CD1c-positive myeloid dendritic cell (primary cell): Measurements from ENCODE around the gene SYCN.
"Not testable (repeated sequence)": the region's sequence is repeated elsewhere in the genome, so short reads cannot be mapped to it uniquely, and the experiment has no call there.

Experiments used
- DNase-seq: peaks from one replicate; pipeline ENCODE4 v3.0.0-alpha.2; 2016; ENCODE audit errors: extremely low spot score

The SYCN gene, protein sequence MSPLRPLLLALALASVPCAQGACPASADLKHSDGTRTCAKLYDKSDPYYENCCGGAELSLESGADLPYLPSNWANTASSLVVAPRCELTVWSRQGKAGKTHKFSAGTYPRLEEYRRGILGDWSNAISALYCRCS

DNA sequence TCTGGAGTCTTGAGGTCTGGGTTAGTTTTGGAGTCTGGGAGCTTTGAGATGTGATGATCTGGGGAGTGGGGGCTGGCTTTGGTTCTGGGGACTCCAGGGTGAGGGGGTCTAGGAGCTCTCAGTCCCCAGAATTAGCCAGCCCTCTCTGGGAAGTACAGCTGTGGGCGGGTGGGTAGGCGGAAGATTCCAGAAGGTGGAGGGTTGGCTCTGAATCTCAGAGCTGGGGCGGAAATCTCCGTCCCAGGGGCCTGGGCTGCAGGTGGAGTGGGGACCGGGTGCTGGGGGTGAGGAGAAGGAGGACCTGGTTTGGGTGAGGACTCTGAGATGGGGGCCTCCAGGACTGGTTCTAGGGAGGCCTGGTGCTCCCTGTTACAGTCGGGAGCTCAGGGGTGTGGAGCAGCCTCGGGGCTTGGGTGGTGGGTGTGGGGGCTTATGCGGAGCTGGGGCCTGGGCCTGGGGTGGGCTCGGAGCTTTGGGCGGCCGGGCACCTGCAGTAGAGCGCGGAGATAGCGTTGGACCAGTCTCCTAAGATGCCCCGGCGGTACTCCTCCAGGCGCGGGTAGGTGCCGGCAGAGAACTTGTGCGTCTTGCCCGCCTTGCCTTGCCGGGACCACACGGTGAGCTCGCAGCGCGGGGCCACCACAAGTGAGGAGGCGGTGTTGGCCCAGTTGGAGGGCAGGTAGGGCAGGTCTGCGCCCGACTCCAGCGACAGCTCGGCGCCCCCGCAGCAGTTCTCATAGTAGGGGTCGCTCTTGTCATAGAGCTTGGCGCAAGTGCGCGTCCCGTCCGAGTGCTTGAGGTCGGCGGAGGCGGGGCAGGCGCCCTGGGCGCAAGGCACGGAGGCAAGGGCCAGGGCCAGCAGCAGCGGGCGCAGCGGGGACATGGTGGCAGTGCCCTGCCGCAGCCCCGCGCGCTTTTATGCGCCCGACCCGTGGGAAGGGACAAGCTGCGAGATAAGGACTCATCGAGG, at the start of gene SYCN:
SYCN (minus strand) TSS at position 892 of the 970 bp plus-strand sequence; CDS start at position 883, 9 bp downstream.
- DNase-seq, result no peak

DNA sequence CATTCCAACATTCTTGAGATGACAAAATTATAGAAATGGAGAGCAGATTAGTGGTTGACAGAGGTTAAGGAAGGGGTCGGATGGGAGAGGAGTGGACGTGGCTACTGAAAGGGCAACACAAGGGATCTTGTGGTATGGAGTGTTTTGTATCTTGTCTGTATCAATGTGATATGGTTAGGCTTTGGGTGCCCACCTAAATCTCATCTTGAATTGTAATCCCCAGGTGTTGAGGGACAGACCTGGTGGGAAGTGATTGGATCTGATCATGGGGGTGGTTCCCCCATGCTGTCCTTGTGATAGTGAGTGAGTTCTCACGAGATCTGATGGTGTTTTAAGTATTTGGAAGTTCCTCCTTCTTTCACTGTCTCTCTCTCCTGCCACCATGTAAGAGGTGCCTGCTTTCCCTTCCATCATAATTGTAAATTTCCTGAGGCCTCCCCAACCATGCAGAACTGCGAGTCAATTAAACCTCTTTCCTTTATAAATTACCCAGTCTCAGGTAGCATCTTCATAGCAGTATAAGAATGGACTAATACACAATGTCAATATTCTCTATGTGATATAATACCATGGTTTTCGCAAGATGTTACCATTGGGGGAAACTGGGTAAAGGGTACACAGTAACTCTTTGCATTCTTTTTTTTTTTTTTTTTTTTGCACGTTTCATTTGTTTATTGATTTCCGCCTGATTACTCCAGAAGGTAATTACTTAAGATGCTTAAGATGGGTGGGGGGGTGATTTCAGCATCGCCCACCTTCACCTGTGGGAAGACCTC, 49.5 kb upstream of the SYCN start:
- DNase-seq, result no peak

GRCh38 chr19:39252458-39252857, 48.4 kb upstream of the SYCN start:
- DNase-seq, result no peak

GRCh38 chr19:39251846-39252245, 47.8 kb upstream of the SYCN start:
- no peak for DNase-seq

DNA sequence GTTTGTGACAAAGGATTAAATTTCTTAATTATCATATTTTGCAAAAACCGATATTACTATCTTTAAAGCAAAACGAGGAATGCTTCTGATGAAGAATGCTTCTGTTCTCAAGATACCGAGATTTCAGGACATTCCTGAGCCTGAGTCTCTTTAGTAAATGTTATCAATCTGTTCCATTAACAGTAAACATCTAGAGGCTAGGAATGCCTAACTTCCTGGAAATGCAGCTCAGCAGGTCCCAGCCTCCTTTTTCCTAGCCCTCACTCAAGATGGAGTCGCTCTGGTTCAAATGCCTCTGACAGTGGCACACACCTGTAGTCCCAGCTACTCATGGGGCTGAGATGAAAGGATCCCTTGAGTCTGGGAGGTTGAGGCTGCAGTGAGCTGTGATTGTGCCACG, 47.0 kb upstream of the SYCN start:
- DNase-seq, result no peak

GRCh38 chr19:39248806-39249205, 44.7 kb upstream of the SYCN start, which contains the start of gene IFNL4:
TSS of gene IFNL4 (minus strand) at chr19:39248856.
- no peak for DNase-seq

DNA sequence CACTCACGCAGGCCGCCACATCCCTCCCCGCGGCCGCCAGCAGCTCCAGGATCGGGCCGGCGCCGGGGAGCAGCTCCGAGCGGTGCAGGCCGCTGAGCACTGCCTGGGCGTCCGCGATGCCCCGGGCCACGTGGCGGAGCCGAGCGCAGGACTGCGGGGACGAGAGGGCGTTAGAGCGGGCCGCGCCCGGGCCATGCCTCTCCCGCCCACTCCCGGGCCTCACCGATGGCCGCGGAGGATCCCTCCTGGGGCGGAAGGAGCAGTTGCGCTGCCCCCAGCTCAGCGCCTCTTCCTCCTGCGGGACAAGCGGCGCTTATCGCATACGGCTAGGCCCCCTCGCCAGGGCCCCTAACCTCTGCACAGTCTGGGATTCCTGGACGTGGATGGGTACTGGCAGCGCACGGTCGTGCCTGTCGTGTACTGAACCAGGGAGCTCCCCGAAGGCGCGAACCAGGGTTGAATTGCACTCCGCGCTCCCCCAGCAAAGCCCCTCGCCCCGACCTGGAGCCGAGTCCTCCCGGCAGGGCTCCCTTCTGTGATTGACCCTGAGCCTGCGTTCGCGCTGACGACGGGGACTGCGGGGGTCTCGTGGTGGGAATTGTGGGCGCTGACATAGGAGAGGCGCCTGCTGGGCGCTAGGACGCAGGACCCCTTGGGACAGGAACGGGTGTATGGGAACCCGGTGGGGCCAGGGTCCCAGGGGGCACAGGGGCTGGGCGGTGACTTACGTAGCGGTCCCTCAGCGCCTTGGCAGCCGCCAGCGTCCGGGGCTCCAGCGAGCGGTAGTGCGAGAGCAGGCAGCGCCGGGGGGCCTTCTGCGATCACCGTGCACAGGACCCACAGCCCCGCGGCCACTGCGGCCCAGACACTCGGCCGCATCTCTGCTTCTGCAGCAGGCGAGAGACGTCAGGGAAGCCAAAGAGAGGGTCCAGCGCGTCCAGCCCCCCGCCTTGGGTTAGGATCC, 43.9 kb upstream of the SYCN start:
- DNase-seq, result peak; percentile 31

- no peak for DNase-seq
Measured at GRCh38 chr19:39246951-39247669, 43.0 kb upstream of the SYCN start.

GRCh38 chr19:39245166-39245565, 41.1 kb upstream of the SYCN start:
- not testable (repeated sequence) for DNase-seq

DNA sequence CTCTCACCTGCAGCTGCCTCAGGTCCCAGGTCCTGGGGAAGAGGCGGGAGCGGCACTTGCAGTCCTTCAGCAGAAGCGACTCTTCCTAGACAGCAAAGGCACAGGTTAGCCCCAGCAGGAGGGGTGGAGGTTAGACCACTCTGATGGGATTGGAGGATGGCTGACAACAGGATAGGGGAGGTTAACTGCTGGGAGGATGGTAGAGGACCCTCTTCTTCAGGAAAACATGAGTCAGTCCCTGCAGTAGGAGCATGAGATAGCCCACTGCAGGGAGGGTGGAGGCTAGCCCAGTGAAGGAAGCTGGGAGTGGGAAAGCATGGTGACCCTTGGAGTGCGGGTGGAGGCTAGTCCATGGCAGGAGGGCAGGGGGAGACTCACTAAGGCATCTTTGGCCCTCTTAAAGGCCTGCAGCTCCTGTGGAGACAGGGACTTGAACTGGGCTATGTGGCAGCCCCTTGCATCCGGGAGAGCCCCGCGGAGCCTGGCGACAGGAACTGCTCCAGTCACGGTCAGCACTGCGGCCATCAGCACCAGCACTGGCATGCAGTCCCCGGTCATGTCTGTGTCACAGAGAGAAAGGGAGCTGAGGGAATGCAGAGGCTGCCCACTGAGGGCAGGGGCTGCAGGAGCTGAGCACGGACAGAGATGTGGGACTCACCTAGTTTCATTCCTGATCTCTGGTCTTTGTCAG, 40.5 kb upstream of the SYCN start, which contains the start of gene IFNL3:
IFNL3 (minus strand) TSS at position 597 of the 691 bp plus-strand sequence; CDS start at position 558, 39 bp downstream.
- DNase-seq, result not testable (repeated sequence)

GRCh38 chr19:39243741-39244140, 39.7 kb upstream of the SYCN start:
- DNase-seq, result not testable (repeated sequence)

DNA sequence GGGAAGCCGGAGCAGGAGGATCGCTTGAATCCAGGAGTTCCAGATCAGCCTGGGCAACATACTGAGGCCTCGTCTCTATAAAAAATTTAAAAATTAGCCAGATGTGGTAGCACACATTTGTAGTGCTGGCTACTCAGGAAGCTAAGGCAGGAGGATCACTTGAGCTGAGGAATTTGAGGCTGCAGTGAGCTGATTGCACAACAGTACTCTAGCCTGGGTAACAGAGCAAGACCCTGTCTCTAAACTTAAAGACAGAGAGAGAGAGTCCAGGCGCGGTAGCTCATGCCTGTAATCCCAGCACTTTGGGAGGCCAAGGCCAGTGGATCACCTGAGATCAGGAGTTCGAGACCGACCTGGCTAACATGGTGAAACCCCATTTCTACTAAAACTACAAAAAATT, 36.4 kb upstream of the SYCN start:
- no peak for DNase-seq

DNA sequence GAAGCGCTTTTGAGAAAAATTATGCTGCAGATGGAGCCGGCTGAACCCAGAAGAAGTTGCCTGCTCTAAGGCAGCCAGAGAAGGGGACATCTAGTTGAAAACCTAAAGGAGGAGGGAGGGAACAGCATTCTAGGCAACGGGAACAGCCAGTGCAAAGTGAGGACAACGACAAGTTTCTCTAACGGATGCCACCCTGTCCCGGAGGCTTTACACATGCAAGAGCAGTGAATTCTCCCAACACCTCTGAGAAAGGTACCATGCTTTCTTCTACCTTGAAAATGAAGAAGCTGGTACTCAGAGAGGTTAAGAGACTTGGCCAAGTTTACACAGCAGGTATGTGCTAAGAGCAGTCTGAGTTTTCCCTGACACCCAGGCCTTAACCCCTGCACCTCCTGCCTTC, 34.9 kb upstream of the SYCN start:
- DNase-seq, result no peak

- DNase-seq, result no peak
Measured at GRCh38 chr19:39238209-39238608, 34.1 kb upstream of the SYCN start.

DNA sequence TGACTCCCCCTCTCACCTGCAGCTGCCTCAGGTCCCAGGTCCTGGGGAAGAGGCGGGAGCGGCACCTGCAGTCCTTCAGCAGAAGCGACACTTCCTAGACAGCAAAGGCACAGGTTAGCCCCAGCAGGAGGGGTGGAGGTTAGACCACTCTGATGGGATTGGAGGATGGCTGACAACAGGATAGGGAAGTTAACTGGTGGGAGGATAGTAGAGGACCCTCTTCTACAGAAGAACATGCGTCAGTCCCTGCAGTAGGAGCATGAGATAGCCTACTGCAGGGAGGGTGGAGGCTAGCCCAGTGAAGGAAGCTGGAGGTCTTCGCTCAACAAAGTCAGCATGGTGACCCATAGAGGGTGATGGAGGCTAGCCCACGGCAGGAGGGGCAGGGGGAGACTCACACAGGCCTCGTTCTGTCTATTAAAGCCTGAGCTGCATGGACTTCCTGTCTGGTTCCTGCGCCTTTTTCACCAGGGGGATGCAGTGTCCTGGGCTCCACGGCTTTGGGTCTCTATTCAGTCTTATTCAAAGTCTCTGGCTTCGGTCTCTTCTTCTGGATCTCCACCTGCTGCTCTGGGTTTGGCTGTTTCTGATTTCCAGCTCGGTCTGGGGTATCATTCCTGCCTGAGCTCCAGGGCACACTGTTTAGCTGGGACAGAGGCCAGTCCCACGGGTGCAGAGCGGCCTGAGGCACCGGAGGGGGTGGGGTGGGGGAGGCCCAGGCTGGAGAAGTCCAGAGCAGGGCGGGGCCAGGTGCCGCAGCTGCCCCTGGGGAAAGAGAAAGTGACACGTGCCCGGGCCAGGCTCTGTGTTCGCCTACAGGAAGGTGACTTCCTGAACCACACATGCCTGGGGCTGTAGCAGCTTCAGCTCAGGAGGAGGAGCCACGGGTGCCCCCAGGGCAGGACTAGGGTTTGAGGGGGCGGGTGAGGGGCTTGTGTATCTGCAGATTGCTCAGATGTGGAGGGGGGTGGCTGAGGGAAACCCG, 33.4 kb upstream of the SYCN start:
- no peak for DNase-seq

DNA sequence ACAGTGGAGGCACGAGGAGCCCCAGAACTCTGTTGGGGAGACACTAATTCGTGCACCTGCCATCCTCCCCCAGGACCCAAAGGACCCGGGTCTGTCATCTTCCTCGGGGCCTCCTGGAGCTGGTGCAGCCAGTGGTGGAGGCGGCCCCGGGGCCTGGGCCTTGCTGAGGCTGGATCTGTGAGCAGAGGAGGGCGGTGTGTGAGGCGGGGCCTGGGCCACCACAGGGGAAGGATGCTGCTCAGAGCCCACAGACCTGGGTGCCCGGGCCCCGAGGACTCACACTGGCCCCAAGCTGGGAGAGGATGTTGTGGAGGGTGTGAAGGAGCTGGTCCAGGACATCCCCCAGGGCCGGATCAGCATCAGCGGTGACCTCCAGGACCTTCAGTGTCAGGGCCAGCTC, 32.5 kb upstream of the SYCN start:
- DNase-seq, result no peak

- no peak for DNase-seq
Measured at GRCh38 chr19:39232708-39233107, 28.6 kb upstream of the SYCN start.

- no peak for DNase-seq
Measured at GRCh38 chr19:39230096-39230764, 26.2 kb upstream of the SYCN start.
